Stimulated activated CD8-positive, alpha-beta memory T cell treated with anti-CD3 and anti-CD28 coated beads, Interleukin-12 subunit alpha, Interleukin-12 subunit beta, amount 100 ng/mL, for 4 hours (primary cell): ENCODE results near the gene C16orf82.
"Not testable (repeated sequence)": the region's sequence is repeated elsewhere in the genome, so short reads cannot be mapped to it uniquely, and the experiment has no call there.

Experiments
- DNase-seq: peaks from one replicate; pipeline ENCODE4 v3.0.0-alpha.2; 2020; ENCODE audit warnings: low read depth

The C16orf82 gene

DNA sequence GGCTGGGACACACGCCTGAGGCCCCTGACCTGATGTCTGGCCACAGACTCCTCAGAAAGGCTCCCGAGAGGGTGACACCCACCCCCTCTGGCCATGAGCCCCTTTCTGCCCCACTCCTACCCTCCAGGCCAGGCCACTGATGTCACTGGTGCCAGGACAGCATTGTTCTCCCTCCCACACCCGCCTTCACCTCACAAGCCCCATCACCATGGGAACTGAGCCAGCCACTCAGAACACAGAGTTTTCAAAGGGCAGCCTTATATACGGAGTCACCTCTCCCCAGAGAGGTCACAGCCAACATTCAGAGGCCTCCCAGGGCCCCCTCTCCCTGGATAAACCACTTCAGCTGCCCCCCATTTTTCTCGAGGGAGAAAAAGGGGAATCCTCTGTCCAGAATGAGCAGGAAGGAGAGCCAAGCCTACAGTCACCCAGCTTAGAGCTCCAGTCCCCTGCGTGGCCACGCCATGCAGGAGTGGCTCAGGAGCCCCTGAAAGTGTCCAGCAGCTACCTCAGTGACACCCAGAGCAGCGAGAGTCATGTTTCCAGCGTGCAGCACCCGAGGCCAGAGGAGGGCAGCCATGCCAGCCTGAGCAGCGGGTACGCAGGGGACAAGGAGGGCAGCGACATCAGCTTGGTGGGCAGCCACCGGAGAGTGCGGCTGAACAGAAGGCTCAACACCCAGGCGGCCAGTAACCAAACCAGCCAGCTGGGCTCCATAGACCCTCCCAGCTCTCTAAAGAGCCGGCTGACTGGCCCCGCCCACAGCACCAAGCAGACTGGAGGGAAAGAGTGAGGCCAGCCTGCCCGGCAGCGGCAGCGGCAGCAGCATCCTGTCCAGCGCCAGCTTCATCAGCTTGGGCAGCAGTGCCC lies at the start of gene C16orf82:
Gene C16orf82, plus strand, starts transcription at position 260 of the 870 bp plus-strand sequence.
- DNase-seq = no peak

DNA sequence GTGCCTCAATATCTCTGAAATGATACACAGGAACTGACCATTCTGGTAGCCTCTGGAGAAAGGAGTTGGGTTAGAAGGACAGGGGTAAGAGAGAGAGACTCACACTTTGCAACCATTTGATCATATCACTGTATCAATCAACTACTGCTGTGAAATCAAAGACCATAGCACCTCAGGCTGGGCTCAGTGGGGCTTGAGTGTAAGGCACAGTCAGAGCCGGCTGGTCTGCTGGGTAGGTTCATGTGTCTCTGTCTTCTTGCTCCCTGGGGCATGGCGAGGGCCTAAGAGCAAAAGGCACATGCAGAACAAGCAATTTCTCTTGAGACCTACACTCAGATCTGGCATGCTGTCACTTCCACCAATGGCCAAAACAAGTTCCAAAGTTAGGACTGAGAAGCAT lies 46.7 kb upstream of the C16orf82 start:
- DNase-seq = no peak

DNA sequence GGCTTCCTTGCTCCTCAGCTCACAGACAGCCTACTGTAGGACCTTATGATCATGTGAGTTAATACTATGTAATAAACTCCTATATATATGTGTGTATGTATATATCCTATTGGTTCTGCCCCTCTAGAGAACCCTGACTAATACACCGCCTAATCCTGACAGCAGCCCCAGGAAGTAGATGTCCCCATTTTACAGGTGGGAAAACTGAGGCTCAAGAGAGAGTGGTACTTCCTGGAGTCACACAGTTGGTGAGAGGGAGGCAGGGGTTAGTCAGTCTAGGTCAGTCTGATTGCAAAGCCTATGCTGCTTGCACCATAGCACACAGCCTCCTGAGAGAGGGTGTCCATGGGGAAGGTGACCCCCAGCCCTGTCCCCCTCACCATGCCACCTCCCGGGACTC lies 42.7 kb upstream of the C16orf82 start:
- DNase-seq = no peak

DNA sequence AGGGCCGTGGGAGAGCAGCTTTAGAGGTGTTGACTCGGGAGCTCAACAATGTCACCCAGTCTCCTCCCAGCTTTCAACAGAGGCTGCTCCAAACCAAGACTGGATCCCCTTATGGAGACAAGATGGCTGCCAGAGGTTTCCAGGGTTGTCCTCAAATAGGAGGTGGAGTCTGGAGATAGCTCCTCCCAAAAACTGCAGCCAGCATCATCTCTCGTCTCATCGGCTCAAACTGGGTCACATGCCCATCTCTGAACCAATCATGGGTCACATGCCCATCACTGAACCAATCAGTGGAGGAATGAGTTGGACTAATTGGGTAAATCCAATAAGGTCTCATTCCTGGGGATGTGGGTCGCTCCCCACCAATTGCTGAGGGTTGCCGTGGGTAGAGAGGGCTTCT lies 41.1 kb upstream of the C16orf82 start:
- DNase-seq = no peak

DNA sequence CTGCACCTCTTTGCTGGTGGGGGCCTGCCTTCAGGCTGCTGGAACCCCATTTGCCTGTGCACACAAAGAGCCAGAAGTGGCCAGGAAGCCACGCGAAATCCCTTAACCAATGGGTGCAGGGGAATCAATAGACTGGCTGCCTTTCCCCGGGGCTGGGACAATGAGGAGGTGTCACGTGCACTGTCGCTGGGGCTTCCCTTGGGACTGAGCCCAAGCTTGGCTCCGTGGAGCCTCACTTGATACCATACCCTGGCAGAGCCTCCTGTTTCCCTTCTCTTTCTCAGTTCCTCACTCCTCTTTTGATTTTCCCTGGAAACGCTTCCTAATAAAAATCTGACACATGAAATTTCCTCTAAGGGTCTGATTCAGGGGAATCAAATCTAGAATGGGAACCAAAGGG lies 38.8 kb upstream of the C16orf82 start:
- no peak for DNase-seq

DNA sequence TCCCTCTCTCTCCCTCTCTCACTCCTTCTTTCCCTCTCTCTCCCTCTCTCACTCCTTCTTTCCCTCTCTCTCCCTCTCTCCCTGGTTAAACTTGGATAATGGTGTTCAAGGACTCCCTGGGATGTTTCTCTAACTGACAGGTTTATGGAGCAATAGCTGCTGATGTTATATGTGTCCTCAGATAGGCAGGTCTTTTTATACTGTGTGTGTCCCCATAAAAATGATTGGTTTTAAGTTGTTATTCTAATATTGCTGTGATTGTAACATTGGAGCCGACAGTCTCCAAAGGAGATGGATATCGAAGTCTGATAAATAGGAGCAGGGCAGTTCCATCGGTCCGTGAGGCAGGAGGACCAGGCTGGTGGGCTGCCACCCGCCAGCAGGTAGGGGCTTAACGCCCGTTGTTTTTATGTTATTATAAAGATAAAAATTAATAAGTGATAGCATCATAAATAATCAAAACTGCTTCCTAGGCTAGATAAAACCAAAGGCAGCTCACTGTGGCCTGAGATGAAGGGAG lies 38.1 kb upstream of the C16orf82 start:
- no peak for DNase-seq

DNA sequence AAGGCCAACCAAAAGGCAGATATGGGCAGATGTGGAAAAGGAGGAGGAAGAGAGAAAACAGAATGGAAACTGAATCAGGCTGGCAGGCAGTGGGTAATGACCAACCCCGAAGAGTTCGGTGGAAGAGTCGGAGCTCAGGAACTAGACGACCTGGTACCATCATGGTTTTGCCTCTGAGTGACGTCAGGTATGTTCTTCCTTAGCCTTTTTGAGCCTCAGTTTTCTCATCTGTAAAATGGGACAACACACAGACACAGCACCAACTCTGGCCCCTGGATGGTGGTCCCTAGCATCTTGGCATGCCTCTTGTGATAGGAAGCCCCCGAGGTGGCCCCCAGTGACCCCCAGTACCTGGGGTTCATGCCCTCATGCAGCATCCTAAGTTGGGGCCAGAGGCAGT lies 37.2 kb upstream of the C16orf82 start:
- DNase-seq = no peak

DNA sequence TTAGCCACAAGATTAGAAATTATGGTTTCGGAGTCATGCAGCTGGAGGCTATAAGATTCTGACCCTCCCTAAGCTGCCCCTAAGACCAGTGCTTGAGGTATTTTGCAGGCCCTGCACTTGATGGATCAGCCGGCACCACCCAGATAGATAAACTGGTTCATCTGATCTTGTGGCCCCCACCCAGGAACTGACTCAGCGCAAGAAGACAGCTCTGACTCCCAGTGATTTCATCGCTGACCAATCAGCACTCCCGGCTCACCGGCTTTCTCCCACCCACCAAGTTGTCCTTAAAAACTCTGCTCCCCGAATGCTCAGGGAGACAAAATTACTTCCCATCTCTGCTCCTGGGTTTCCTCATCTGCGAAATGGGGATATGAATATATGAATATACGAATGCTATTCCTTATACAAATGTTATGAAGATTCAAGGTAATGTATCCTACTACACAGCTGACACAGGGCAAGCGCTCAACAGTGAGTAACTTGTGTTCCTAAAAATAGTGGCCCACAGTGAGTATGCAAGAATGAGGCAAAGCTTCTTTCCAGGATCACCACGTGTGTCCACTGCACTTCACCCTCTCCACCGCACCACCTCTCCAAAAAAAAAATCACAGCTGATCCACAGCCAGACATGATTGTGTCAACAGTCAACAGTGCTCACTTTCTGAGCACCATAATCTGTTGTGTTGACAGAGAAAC lies 33.3 kb upstream of the C16orf82 start:
- no peak for DNase-seq

DNA sequence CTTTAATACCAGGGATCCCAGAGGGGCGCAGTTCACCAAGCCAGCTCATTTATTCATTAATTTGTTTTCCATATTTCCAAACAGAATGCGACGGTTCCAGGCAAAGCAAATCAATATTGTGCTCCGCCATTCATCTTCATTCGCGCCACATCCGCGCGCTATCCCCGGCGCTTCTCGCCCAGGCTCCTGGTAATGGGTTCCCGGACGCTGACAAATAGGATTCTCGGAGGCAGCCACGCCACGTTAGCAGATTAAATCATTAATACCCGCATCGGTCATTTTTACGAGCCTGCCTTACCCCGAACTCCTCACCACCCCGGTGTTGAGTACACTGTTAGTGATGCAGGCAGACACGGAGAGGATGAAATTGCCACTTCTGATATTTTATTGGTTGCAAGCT lies 26.0 kb upstream of the C16orf82 start:
- DNase-seq = no peak

DNA sequence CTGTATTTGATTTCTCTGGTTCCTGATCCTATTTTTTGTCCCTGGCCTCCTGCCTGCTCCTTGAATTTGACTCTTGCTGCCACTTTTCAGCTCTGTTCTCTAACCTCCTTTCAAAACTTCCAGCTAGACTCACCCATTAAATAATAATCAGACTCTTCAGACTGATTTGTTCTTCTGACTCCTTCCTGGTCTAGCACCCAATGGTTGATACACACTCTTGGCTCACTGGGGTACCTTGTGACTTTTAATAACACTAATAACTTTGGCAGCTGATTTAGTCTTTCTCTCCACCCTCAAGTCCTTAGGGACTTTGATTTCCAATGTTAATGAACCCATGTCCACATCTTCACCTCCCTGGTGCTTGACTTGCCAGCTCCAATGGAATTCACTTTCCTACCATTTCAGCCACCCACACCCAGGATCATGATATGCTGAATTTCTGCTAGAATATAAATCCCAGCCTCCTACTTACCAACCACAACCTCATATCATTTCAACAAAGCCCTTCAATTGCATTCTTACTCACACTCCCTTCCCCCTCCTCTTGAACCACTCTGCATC lies 19.7 kb upstream of the C16orf82 start:
- DNase-seq = no peak

DNA sequence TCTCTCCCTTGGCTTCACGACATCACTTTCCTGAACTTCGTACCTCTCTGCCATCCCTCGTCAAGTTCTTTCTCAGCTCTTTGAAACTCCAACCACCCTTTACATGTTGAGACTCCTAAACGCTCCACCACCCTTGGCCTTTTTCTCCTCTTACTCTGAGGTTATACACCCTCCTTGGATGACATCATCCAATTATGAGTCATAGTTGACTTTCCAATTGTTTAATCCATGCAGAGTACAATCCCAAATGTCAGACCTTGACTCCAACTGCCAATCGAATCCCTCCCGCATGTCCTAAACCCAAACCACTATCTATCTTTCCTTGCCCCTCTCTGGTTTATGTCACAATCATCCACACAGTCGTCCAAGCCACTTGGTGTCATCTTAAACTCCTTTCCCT lies 18.4 kb upstream of the C16orf82 start:
- DNase-seq = no peak

DNA sequence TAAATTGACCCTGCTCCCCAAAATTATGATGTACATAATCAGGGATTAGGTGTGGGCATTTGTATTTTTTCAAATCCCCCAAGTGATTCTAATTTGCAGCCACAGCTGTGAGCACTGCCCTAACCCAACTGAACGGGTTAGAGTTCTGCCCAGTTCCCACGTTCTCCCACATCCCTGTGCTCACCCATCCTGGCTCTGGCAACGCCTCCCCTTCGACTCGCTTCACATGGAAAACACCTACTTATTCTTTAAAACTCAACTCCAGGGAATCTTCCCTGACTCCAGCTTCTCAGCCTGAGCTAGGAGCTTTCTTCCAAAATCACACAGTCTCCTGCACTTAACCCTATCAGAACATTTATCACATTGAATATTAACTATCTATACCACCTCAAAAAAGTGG lies 17.6 kb upstream of the C16orf82 start:
- DNase-seq = no peak

DNA sequence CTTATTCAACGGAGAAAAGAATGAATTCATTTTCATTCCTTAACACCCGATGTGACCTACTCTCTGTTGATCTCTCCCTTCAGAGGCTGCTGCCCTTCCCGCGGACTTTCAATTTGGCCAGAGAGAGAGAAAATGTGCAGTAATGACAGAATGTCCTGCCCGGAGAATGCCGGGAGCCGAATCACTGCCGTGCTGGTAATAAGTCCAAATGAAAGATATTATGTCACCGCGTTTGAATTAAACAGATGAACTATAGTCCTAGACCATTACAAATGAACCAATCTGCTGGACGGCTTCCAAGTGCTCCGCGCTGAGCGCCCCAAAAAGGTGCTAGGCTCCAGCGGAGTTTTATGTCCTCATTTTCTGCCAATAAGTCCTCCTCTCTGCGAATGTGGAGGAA lies 14.7 kb upstream of the C16orf82 start:
- DNase-seq = no peak

DNA sequence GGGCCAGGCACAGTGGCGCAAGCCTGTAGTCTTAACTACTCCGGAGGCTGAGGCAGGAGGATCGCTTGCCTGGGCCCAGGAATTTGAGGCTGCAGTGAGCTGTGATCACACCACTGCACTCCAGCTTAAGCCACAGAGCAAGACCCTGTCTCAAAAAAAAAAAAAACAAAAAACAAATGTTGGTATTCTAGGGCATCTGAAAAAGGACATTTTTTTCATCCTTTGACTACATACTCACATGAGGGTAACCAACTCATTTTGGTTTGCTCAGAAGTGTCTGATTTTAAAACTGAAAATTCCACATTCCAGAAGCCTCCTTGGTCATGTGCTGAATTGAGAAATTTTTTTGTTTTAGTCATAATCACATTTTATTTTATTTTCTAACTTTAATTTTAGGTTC lies 12.7 kb upstream of the C16orf82 start:
- DNase-seq = no peak

DNA sequence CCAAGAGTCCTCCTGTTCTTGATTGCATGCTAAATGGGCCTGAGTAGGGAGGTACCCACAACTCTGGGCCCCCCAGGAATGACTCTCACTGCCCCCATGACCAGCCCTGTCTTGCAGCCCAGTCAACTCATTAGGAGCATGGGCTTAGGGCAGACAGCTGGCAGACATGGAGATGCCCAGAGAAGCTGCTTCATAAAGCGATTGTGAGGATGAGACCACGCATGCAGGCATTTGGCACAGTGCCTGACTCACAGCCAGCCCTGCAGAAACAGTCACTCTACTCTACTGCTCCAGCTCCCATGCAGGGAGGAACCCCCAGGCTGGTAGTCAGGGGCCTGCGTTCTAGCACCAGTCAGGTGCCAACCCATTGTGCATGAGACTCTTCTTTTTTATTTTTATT lies 8.4 kb upstream of the C16orf82 start:
- no peak for DNase-seq

DNA sequence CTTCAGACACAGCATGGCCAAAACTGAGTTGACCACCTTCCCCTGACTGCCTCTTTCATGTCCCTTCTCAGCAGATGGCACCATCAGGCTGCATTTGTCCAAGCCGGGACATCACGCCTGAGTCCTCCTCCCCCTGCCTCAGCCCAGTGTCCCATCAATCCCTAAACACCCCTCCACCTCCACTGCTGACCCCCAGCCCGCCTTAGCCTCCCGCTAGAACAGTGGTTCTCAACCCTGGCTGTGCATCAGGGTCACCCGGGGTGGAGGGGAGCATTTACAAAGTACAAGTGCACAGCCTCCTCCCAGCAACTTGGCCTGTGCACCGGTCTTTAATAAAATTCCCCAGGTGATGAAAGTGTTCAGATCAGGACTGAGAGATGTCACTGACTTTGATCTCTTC lies 4.0 kb downstream of the C16orf82 start:
- no peak for DNase-seq

DNA sequence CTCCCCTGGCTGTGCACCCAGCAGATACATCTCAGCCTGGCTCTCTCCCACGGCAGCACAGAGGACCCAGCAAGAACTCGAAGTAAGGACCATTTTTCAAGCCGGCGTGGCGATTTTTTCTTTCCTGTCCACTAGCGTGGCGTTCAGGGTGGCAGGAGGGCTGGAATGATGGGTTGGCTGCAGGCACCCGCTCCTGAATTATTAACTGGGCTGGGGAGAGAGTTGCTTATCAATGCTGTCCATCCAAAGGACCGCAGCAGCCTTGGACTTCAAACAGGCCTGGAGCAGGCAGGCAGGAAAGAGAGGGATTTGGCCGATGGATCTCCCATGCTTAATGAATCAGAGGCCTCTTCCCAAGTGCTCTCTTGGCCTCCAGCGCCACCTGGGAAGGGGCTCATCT lies 7.0 kb downstream of the C16orf82 start:
- DNase-seq = no peak

DNA sequence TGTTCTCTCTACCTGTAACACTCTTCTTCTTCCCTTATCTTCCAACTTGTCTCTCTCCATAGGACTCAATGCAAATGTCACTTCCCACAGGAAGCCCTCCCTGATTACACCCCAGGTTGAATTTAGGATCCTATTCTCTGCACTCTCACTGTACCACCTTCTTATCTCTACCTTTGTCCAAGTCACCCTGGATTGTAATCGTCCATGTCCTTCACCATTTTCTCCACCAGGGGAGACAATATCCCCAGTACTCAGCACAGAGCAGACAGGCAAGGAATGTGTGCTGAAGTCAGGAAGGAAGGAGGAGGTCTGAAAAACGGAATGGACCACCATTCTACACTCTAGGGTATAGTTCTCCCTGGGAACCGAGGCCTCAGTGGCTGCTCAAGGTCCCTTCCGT lies 14.2 kb downstream of the C16orf82 start:
- DNase-seq = no peak

DNA sequence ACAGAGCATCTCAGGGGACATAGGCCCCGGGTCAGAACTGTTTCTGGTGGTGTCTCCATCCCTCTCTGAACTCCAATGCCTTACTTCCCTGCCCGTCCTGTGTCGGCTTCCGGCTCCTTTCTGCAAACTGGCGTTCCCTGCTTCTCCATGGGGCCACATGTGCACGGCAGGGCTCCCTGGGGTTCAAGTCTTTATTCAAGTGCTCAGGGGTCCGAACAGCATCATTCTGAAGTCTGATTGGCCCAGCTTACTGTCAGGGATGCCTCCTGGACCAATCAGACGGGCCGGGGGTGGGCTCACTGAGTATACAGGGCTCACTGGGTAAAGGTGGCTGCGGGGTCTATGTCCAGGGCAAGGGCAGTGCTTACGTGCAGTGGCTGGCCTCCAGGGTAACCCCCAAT lies 17.1 kb downstream of the C16orf82 start:
- no peak for DNase-seq

DNA sequence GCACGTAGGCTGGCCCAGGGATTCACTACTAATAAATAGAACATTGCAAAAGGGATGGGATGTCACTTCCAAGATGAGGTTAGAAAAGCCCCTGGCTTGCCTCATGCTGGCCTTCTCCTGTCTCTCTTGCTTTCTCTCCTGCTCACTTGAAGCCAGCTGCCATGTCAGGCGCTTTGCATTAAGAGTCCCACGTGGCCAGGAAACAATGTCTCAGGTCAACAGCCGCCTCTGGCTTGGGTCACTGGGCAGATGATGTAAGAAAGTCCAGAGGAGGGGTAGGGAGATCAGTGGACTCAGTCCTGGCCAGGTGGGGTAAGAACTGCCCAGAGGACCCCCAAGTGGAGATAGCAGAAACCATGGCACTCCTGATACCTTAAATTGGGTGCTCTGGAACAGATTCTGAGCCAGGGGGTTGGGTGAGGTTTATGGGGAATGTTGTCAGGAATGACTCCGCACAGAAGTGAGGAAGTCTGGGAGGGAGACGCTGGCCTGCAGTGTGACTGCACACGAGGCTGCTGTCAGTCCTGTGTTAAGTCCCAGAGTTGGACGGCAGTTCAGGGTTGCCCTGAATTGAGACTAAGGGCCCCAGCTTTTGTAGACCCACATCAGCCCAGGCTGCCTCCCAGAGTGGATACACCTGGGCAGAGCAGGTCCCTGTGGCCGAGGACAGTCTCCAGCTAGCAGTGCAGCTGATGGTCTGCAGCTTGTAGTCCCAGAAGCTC lies 17.7 kb downstream of the C16orf82 start:
- no peak for DNase-seq

DNA sequence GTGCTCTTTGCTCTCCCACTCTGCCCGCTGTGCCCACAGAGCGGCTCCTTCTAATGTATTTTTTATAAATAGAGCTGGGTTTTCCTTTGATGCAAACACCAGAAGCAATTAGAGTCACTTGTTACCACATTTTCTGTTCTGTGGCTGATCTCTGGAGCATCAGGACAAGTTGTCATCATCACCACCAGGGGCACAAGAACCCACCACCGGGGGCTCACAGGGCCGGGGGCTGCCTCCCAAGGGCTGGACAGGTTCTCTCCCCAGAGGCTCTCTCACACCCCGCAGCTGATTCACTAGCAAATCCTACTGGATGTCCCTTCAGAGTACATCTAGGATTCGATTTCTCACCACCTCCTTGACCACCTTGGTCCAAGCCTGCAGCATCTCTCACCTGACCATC lies 18.5 kb downstream of the C16orf82 start:
- DNase-seq = no peak

DNA sequence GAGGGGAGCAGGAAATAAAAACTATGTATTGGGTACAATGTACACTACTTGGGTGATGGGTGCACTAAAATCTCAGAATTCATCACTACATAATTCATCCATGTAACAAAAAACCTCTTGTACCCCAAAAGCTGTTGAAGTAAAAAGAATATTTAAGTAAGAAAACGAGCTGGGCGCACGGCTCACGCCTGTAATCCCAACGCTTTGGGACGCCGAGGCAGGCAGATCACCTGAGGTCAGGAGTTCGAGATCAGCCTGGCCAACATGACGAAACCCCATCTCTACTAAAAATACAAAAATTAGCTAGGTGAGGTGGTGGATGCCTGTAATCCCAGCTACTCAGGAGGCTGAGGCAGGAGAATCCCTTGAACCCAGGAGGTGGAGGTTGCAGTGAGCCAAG lies 19.3 kb downstream of the C16orf82 start:
- DNase-seq = not testable (repeated sequence)
